Esophagus (tissue), 2 donors: Measurements from ENCODE around the gene PSG5. TPM values are rescaled to one million over a fixed set of nuclear protein-coding genes. Genes with fewer than 3 reads are reported as not detected.
A peak's percentile ranks its signal among the peaks of the same experiment; 100 is the strongest.
"Not testable (repeated sequence)": the region's sequence is repeated elsewhere in the genome, so short reads cannot be mapped to it uniquely, and the experiment has no call there.

Experiments
- H3K27ac ChIP-seq, 2 donors: one replicate each; pipeline ENCODE4 v1.5.1; 2013; ENCODE audit warnings: low read depth in 2 of 2, mild to moderate bottlenecking in 2 of 2, inconsistent platforms in 1 of 2, low read length in 1 of 2, moderate library complexity in 1 of 2
- H3K27me3 ChIP-seq, 2 donors: one replicate each; pipeline ENCODE4 v1.6.1; 2013; ENCODE audit warnings: low read length in 2 of 2, control low read depth in 1 of 2, mild to moderate bottlenecking in 1 of 2; ENCODE audit not compliant: insufficient read depth in 2 of 2, control insufficient read depth in 1 of 2
- H3K36me3 ChIP-seq, 2 donors: one replicate each; pipeline ENCODE4 v1.6.1; 2013; ENCODE audit warnings: low read length in 1 of 2; ENCODE audit not compliant: control insufficient read depth in 2 of 2, insufficient read depth in 2 of 2
- H3K4me1 ChIP-seq, 2 donors: one replicate each; pipeline ENCODE4 v1.6.1; 2013; ENCODE audit warnings: low read length in 1 of 2; ENCODE audit not compliant: control insufficient read depth in 2 of 2, insufficient read depth in 2 of 2
- H3K4me3 ChIP-seq, 2 donors: one replicate each; pipeline ENCODE4 v1.5.1; 2013; ENCODE audit warnings: low read length in 2 of 2, mild to moderate bottlenecking in 2 of 2, low read depth in 1 of 2, moderate library complexity in 1 of 2
- H3K9me3 ChIP-seq, 2 donors: one replicate each; pipeline ENCODE4 v1.6.1; 2013; ENCODE audit warnings: mild to moderate bottlenecking in 2 of 2, low read depth in 1 of 2, low read length in 1 of 2, moderate library complexity in 1 of 2; ENCODE audit not compliant: control insufficient read depth in 2 of 2, insufficient read depth in 1 of 2
- WGBS, 2 donors: extraction: QIAGEN DNeasy Blood & Tissue Kit; methylation state at CpG; one replicate each; pipeline ENCODE4 v1.1.7; 2013; 5-methylcytosine and 5-hydroxymethylcytosine counted together
- polyA plus RNA-seq, 2 donors: library from polyadenylated mRNA; stranded (reverse); fragments of 200-250 nt; gene quantifications; one replicate each; pipeline ENCODE4 v1.2.3, GENCODE V29; 2013
- donor health status: healthy with polysubstance abuse.
- donor health status: Bipolar disorder and iron deficiency.

Gene PSG5
- polyA plus RNA-seq, 2 donors: not detected

- not testable (repeated sequence) for H3K27me3 ChIP-seq, H3K4me1 ChIP-seq, H3K9me3 ChIP-seq, H3K4me3 ChIP-seq, H3K36me3 ChIP-seq, H3K27ac ChIP-seq
- 53 to 71% methylated on average over 4 of the region's 4 CpGs for WGBS, 2 donors
Measured at GRCh38 chr19:43192381-43193155, 6.2 kb upstream of the PSG5 start.

GRCh38 chr19:43188092-43188491 is 1.8 kb upstream of the PSG5 start:
- not testable (repeated sequence) for H3K27me3 ChIP-seq

GRCh38 chr19:43181869-43182771 is 4.2 kb downstream of the PSG5 start:
- H3K36me3 ChIP-seq, H3K4me1 ChIP-seq, H3K4me3 ChIP-seq, H3K27ac ChIP-seq, H3K27me3 ChIP-seq, H3K9me3 ChIP-seq: not testable (repeated sequence)
- 28 to 34% methylated on average over 3 to 4 of the region's 4 CpGs for WGBS, 2 donors

More at GRCh38 chr19:43188092-43188491, 1.8 kb upstream of the PSG5 start:
- H3K36me3 ChIP-seq, H3K9me3 ChIP-seq, H3K4me1 ChIP-seq, H3K27ac ChIP-seq, H3K4me3 ChIP-seq: not testable (repeated sequence)
- WGBS, 2 donors: 49 to 63% methylated on average over 9 of the region's 9 CpGs

GRCh38 chr19:43179569-43180147 is 6.7 kb downstream of the PSG5 start:
- H3K27me3 ChIP-seq, H3K27ac ChIP-seq, H3K36me3 ChIP-seq, H3K4me1 ChIP-seq, H3K4me3 ChIP-seq, H3K9me3 ChIP-seq: not testable (repeated sequence)
- WGBS, 2 donors: 17 to 35% methylated on average over 1 of the region's 1 CpG

- H3K27ac ChIP-seq, H3K27me3 ChIP-seq, H3K9me3 ChIP-seq, H3K4me1 ChIP-seq, H3K4me3 ChIP-seq, H3K36me3 ChIP-seq: not testable (repeated sequence)
- 82 to 96% methylated on average over 3 of the region's 3 CpGs for WGBS, 2 donors
Measured at GRCh38 chr19:43178577-43178976, 7.8 kb downstream of the PSG5 start.

- WGBS, 2 donors: 61 to 72% methylated on average over 3 of the region's 3 CpGs
- not testable (repeated sequence) for H3K4me3 ChIP-seq, H3K27me3 ChIP-seq, H3K9me3 ChIP-seq, H3K27ac ChIP-seq, H3K36me3 ChIP-seq, H3K4me1 ChIP-seq
Measured at GRCh38 chr19:43165906-43166305, 20.4 kb downstream of the PSG5 start.

- H3K4me1 ChIP-seq, H3K27me3 ChIP-seq, H3K36me3 ChIP-seq, H3K27ac ChIP-seq, H3K4me3 ChIP-seq, H3K9me3 ChIP-seq: not testable (repeated sequence)
- 61 to 79% methylated on average over 3 of the region's 3 CpGs for WGBS, 2 donors
Measured at GRCh38 chr19:43163135-43163534, 23.2 kb downstream of the PSG5 start.

- WGBS, 2 donors: 36 to 53% methylated on average over 2 of the region's 2 CpGs
Measured at GRCh38 chr19:43162261-43162660, 24.1 kb downstream of the PSG5 start.

GRCh38 chr19:43152214-43152613 is 34.1 kb downstream of the PSG5 start:
- H3K27ac ChIP-seq: peak overlapping the region in 1 of 2 donors; percentile 61
- H3K4me1 ChIP-seq: peaks cover 0 to 4% of the 10 kb centered on the region in 2 donors
- H3K9me3 ChIP-seq: no peaks in the 10 kb centered on the region
- H3K27me3 ChIP-seq: no peaks in the 10 kb centered on the region
- no peak overlapping the region for H3K4me3 ChIP-seq
- no peaks in the 10 kb centered on the region for H3K36me3 ChIP-seq
- WGBS, 2 donors: 51 to 52% methylated on average over 4 of the region's 4 CpGs

More at GRCh38 chr19:43162261-43162660, 24.1 kb downstream of the PSG5 start:
- H3K27ac ChIP-seq, H3K4me3 ChIP-seq, H3K4me1 ChIP-seq, H3K9me3 ChIP-seq, H3K36me3 ChIP-seq, H3K27me3 ChIP-seq: not testable (repeated sequence)
